Stimulated activated CD8-positive, alpha-beta memory T cell treated with anti-CD3 and anti-CD28 coated beads, Interleukin-15, amount 100 ng/mL, for 24 hours (primary cell): ENCODE results near the gene RBM26.
"Not testable (repeated sequence)": the region's sequence is repeated elsewhere in the genome, so short reads cannot be mapped to it uniquely, and the experiment has no call there.

Experiments
- DNase-seq: peaks from one replicate; pipeline ENCODE4 v3.0.0-alpha.2; 2020; ENCODE audit warnings: low read depth

Gene RBM26

GRCh38 chr13:79384022-79384610, 21.9 kb downstream of the RBM26 start:
- DNase-seq, result no peak

DNA sequence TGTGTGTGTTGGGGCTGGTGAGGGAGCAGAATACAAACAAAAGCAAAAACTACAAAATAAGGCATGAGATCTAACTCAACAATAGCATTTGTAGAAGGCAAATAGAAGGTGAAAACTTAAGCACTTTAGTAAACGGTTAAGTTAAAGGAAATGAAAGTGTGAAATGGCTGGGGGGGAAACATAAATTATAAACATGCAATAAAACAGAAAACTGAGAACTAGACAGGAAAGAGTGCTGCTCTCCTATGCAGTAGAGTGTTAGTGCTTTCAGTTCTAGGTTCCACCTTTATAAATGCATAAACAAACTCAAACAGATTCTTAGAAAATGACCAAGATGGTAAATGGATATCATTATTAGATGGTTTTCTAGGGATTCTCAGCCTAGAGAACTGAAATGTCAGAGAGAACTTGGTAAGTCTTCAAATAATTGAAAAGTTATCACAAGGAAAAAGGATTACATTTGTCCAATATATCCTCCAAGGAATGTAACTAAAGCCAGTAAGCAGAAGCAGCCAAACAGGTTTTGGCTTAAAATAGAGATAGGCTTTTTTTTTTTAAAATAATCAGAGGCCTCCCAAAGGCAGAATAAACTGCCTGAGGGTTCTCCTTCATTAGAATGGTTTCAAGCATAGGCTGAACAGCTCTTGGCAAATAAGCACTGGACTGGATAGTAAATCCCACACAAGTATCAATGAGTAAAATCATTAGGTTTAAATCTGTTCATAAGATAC, 23.3 kb downstream of the RBM26 start:
- DNase-seq, result no peak

DNA sequence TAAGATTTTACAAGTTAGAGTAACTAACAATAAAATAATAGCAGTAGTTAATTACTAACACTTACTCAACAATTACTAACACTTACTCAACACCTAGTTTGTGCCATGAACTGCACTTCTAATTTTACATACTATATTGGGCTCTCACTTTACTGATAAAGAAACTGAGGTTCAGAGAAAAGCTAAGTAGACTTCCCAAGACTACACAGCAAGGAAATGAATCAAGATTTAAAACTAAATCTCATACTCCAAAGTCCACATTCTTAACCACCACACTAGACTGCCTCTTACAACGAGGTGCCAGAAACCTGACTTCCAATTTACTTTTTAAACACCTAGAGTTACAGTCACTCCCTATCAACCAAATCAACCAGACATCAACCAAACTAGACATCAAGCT, 25.1 kb downstream of the RBM26 start:
- no peak for DNase-seq

DNA sequence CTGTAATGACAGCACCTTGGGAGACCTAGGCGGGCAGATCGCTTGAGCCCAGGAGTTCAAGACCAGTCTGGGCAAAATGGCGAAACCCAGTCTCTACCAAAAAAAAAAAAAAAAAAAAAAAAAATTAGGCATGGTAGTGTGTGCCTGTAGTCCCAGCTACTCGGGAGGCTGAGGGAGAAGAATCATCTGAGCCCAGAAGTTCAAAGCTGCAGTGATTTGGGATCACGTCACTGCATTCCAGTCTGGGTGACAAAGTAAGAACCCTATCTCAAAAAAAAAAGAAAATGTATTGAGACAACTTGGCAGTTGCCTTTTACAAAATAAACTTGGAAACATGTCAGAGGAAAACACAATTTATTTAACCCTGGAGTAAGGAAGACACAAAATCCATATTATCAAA, 26.8 kb downstream of the RBM26 start:
- DNase-seq, result no peak

DNA sequence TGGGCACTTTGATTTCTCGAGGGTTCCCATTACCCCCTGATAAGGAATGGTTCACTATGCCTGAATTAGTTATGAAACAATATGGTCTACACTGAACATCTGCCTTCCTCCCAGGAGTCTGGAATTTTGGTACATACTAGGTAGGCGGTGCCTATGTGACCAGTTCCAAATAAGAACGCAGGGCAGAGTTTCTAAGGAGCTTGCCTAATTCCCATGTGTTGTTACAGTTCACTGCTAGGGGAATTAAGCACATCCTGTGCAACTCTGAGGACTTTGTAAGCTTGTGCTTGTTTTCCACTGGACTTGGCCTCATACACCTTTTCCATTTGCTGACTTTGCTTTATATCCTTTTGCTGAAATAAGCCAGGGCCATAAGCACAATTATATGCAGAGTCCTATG, 29.2 kb downstream of the RBM26 start:
- DNase-seq, result no peak

GRCh38 chr13:79374578-79374977, 31.5 kb downstream of the RBM26 start:
- no peak for DNase-seq

GRCh38 chr13:79373916-79374315, 32.1 kb downstream of the RBM26 start:
- DNase-seq, result no peak

- no peak for DNase-seq
These were observed 36.8 kb downstream of the RBM26 start for GRCh38 chr13:79369226-79369625.

- DNase-seq, result no peak
These were observed 40.1 kb downstream of the RBM26 start for GRCh38 chr13:79365981-79366380.

DNA sequence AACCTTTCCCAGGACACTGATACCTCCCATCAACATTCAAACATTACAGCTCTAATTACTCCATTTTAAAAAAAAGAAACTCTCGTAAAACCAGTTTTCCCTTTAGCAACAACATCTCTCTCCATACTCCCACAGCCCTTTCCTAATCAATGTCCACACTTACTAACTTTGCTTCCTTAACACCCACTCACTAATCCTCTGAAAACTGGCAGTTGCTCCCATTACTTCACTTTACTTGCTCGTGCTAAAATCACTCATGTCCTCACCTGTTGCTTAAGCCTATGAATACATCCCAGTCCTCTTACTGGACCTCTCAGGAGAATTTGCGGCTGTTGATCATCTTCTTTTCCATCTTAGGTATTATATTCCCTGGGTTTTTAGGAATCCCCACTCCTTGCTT, 44.8 kb downstream of the RBM26 start:
- no peak for DNase-seq

GRCh38 chr13:79360095-79360494, 46.0 kb downstream of the RBM26 start:
- no peak for DNase-seq

- DNase-seq, result no peak
These were observed 47.0 kb downstream of the RBM26 start for GRCh38 chr13:79359064-79359463.

- no peak for DNase-seq
These were observed 51.8 kb downstream of the RBM26 start for GRCh38 chr13:79354285-79354684.

- no peak for DNase-seq
These were observed 52.4 kb downstream of the RBM26 start for GRCh38 chr13:79353693-79354092.

- no peak for DNase-seq
These were observed 53.9 kb downstream of the RBM26 start for GRCh38 chr13:79352107-79352506.

- DNase-seq, result not testable (repeated sequence)
These were observed 56.4 kb downstream of the RBM26 start for GRCh38 chr13:79349608-79350007.

- no peak for DNase-seq
These were observed 57.0 kb downstream of the RBM26 start for GRCh38 chr13:79349011-79349410.

DNA sequence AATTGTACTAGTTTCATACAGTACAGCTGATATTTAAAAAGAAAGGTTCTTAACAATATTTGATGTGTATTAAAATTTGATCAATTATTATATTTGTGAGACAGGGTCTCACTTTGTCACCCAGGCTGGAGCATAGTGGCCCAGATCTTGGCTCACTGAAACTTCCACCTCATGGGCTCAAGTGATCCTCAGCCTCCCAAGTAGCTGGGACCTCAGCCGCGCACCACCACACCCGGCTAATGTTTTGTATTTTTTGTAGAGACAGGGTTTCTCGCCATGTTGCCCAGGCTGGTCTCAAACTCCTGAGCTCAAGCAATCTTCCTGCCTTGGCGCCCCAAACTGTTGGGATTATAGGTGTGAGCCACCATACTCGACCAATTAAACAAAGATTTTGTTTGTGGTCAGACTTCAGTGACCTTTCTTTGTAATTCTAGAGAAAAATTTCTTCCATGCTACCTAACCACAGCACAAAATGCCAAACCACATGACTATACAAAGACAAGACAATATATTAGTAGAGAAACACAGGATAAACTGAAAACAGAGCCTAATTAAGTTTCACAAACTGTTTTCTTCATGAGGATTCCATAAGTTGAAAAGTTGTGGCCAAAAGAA, 59.6 kb downstream of the RBM26 start:
- DNase-seq, result no peak

DNA sequence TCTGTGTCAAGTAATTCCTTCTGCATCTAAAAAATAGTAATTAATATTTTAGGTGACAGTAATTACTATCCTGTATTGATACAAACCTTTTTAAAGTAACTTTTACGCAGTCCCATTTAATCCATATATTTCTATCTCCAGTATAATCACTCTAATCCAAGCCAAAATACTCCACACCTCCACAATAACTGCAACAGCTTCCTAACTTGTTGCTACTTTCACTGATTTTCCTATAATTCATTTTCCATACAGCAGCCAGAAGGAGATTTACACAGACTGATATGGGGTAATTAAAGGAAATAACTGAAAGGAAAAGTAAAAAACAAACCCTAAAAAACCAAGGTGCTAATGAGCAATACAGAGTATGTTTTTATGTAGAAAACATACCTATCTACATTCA, 64.9 kb downstream of the RBM26 start:
- no peak for DNase-seq

DNA sequence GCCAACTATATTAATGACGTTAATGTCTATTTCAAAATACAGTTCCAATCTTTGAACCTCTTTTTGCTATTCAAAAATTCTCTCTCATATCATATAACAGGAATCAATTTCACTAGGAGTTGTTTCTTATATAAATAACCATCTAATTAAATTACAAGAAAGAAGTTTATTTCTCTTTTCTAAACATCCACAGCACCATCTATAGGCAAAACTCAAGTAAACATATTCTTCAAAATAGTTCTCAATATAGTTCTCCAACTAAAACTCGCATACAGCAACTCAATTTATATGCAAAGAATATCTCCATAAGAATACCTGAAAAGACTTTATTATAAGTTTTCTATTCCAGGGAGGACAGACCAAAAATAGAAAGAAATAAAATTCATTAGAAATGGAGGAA, 65.6 kb downstream of the RBM26 start:
- DNase-seq, result no peak

DNA sequence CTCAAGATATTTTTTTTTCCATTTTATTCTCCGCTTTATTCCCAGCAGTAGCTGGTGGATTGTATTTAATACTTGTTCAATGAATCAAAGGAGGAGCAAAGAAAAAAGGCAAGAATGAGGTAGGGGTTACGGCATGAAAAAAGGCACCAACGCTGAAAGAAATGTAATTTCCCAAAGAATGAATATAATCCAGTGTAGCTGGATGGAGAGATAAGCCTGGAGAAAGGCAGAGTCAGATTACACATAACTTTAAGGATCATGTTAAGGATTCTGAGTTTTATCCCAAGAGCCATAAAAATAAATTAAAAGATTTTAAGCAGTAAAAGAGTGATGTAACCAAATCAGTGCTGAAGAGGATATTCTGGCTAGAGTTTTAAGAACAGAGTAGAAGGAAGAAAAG, 67.7 kb downstream of the RBM26 start:
- no peak for DNase-seq

GRCh38 chr13:79336966-79337365, 69.1 kb downstream of the RBM26 start:
- DNase-seq, result no peak

GRCh38 chr13:79328510-79328909, 77.5 kb downstream of the RBM26 start:
- no peak for DNase-seq

GRCh38 chr13:79320433-79320832, 85.6 kb downstream of the RBM26 start:
- DNase-seq, result no peak
